ENCODE results near the gene UCN3. TPM values are rescaled to one million over a fixed set of nuclear protein-coding genes. Genes with fewer than 3 reads are reported as not detected.

UCN3 gene
- total and polyA plus RNA-seq, 2 of the 4 experiments (the other 2 are of a cell fraction) = not detected

GRCh38 chr10:5321273-5321672 is 43.5 kb upstream of the UCN3 start:
- Histone ChIP-seq H2BK20ac (ENCODE audit: low read depth, low read length) (no peak overlapping the region), H2AK9ac (replicated peaks; ENCODE audit: low read depth, low read length, poor library complexity) (no peak overlapping the region), H3K9ac (ENCODE audit: low read depth, low read length) (no peak overlapping the region), H3K27ac (ENCODE audit: insufficient read depth, low read length) (no peak overlapping the region), H3K9me3 (ENCODE audit: control insufficient read depth, insufficient read depth, low read length) (no peaks in the 10 kb centered on the region), H3K4me3 (ENCODE audit: insufficient read depth, low read depth, low read length) (no peak overlapping the region), H2BK5ac (ENCODE audit: low read depth, low read length, poor library complexity, severe bottlenecking) (no peak overlapping the region), H3K9me1 (ENCODE audit: insufficient read depth, low read length) (no peaks in the 10 kb centered on the region), H3K56ac (ENCODE audit: extremely low read depth, insufficient read depth, low read length) (no peak overlapping the region), H3K18ac (ENCODE audit: low read depth, low read length) (no peak overlapping the region), H3K14ac (replicated peaks; ENCODE audit: low read depth, low read length) (no peak overlapping the region), H4K20me1 (ENCODE audit: insufficient read depth, low read length) (no peaks in the 10 kb centered on the region), H2AK5ac (ENCODE audit: low read depth, low read length) (no peak overlapping the region), H2BK15ac (ENCODE audit: low read depth, low read length) (no peak overlapping the region), H2BK120ac (ENCODE audit: low read depth, low read length) (no peak overlapping the region), H4K91ac (ENCODE audit: insufficient read depth, low read depth, low read length) (no peak overlapping the region), H3K4ac (ENCODE audit: low read depth, low read length) (no peak overlapping the region), H2AFZ (replicated peaks; ENCODE audit: low read length, poor library complexity) (no peak overlapping the region), H3K27me3 (ENCODE audit: control insufficient read depth, insufficient read depth, low read length) (peaks cover 6% of the 10 kb centered on the region), H3K4me2 (ENCODE audit: low read depth, low read length) (no peak overlapping the region), H3K79me1 (ENCODE audit: low read depth in 1 of 2, low read length in 2 of 2) (no peaks in the 10 kb centered on the region), H3K23ac (ENCODE audit: low read depth, low read length) (no peak overlapping the region), H3K36me3 (ENCODE audit: control insufficient read depth, insufficient read depth, low read length) (no peaks in the 10 kb centered on the region), H4K8ac (ENCODE audit: low read depth in 2 of 2, low read length in 2 of 2) (no peak overlapping the region), H4K5ac (ENCODE audit: low read depth, low read length) (no peak overlapping the region), H3K4me1 (ENCODE audit: control insufficient read depth, insufficient read depth, low read length) (no peaks in the 10 kb centered on the region)
- no CpG with 5 or more reads among the region's 3 CpGs for WGBS, 2 experiments (ENCODE audit: extremely low coverage in 2 of 2, insufficient read length in 1 of 2)
- in situ Hi-C loops (cut with MboI; ENCODE audit: low sequenced_read_pairs) (no loop called here), intact Hi-C loops (cut with micrococcal nuclease) (no loop called here), dilution Hi-C loops (cut with HindIII; ENCODE audit: low sequenced_read_pairs, unreplicated experiment) (no loop called here)
- BruUV-seq (replicated peaks) = no TSS peak
- ChIA-PET CTCF (interaction anchor here (0.7 kb wide), 1 partner anchor 27 kb away, joined by 3 read pairs; no protein-coding TSS in a partner anchor), POLR2A (ENCODE audit: unreplicated experiment) (no interaction called here)
- ATAC-seq (ENCODE audit: low read depth) (no peak), DNase-seq (no peak)
- TF ChIP-seq ELK1 (IDR thresholded peaks at IDR 0.05; ENCODE audit: borderline replicate concordance, low read depth, low read length) (no peak), USF2 (IDR thresholded peaks at IDR 0.05; ENCODE audit: low read depth, low read length) (no peak), CTCF (conservative IDR thresholded peaks at IDR 0.05; ENCODE audit: low read depth, low read length) (no peak), SMC3 (IDR thresholded peaks at IDR 0.05; ENCODE audit: low read depth, low read length) (no peak), MAFK (IDR thresholded peaks at IDR 0.05; ENCODE audit: low read depth, low read length) (no peak), RFX5 (IDR thresholded peaks at IDR 0.05; ENCODE audit: low read depth, low read length) (no peak), MAZ (IDR thresholded peaks at IDR 0.05; ENCODE audit: borderline replicate concordance, low read depth, low read length) (no peak), RCOR1 (IDR thresholded peaks at IDR 0.05; ENCODE audit: insufficient replicate concordance, low read length) (no peak), POLR2A (IDR thresholded peaks at IDR 0.05; ENCODE audit: low read depth, low read length) (no peak), RAD21 (IDR thresholded peaks at IDR 0.05; ENCODE audit: low read length) (no peak)
